Upper lobe of right lung (tissue), 1 donor: ENCODE results near the gene TPM3. TPM values are rescaled to one million over a fixed set of nuclear protein-coding genes. Genes with fewer than 3 reads are reported as not detected.
A peak's percentile ranks its signal among the peaks of the same experiment; 100 is the strongest.
"Not testable (repeated sequence)": the region's sequence is repeated elsewhere in the genome, so short reads cannot be mapped to it uniquely, and the experiment has no call there.

Source experiments
- ATAC-seq: fragments of 200-7000 bp; cut with Tn5 transposase; one replicate; pipeline ENCODE4 v1.9.1; 2020; ENCODE audit warnings: mild to moderate bottlenecking, moderate library complexity
- DNase-seq: peaks from one replicate; pipeline ENCODE4 v3.0.0-alpha.2; 2020
- H3K27ac ChIP-seq: fragments of 200-600 bp; one replicate; pipeline ENCODE4 v1.8.0; 2022
- H3K27me3 ChIP-seq: fragments of 200-600 bp; one replicate; pipeline ENCODE4 v1.8.0; 2022; ENCODE audit warnings: mild to moderate bottlenecking
- H3K36me3 ChIP-seq: fragments of 200-600 bp; one replicate; pipeline ENCODE4 v1.8.0; 2022
- H3K4me1 ChIP-seq: fragments of 200-600 bp; one replicate; pipeline ENCODE4 v1.8.0; 2022
- H3K4me3 ChIP-seq: fragments of 200-600 bp; one replicate; pipeline ENCODE4 v1.8.0; 2022; ENCODE audit warnings: mild to moderate bottlenecking
- H3K9me3 ChIP-seq: fragments of 200-600 bp; one replicate; pipeline ENCODE4 v1.8.0; 2022
- intact Hi-C: fragments of 100-400 bp; cut with DNase I; formaldehyde crosslinking; loops from one replicate; pipeline ENCODE4 v1.11.0; 2022
- total RNA-seq: library from RNA; stranded (reverse); fragmentation: NEBNext Ultra II Directional; extraction: Animal tissue kit (Norgen Biotek cat#: 25700); gene quantifications from one replicate; pipeline ENCODE4 v1.2.1, GENCODE V29; 2021
- TF ChIP-seq, protein P1 (sequence below): fragments of 200-600 bp; IDR thresholded peaks from one replicate; pipeline ENCODE4 v1.8.0; 2022; ENCODE audit warnings: antibody characterized with exemption
- donor health status: DM: no; HTN: yes; CAD: no; lungs with severe emphysema.

The TPM3 gene
- total RNA-seq, 1 donor from 2014 or later = 326 TPM

DNA sequence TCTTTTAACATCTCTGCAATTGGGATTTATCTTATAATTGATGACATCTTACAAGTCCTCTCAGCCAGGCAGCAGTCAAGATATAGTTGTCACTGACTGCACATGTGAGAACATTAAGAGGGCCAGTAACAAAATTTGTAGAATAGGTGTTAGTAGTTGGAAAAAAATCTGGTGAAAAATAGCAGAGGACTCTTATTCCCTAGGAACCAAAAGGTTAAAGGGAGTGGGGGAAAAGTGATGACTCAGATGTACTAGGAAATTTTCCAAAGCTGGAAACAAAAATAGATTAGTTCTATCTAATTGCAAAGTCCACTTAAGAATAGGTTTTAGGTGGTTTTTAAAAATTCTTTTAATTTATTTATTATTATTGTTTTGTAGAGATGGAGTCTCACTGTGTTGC lies 40.6 kb downstream of the TPM3 start:
- H3K4me1 ChIP-seq = peaks cover 25% of the 10 kb centered on the region
- no peak overlapping the region for H3K27ac ChIP-seq
- DNase-seq = no peak
- no peak overlapping the region for H3K4me3 ChIP-seq
- ATAC-seq = no peak
- H3K9me3 ChIP-seq = no peaks in the 10 kb centered on the region
- TF ChIP-seq, protein P1, sequence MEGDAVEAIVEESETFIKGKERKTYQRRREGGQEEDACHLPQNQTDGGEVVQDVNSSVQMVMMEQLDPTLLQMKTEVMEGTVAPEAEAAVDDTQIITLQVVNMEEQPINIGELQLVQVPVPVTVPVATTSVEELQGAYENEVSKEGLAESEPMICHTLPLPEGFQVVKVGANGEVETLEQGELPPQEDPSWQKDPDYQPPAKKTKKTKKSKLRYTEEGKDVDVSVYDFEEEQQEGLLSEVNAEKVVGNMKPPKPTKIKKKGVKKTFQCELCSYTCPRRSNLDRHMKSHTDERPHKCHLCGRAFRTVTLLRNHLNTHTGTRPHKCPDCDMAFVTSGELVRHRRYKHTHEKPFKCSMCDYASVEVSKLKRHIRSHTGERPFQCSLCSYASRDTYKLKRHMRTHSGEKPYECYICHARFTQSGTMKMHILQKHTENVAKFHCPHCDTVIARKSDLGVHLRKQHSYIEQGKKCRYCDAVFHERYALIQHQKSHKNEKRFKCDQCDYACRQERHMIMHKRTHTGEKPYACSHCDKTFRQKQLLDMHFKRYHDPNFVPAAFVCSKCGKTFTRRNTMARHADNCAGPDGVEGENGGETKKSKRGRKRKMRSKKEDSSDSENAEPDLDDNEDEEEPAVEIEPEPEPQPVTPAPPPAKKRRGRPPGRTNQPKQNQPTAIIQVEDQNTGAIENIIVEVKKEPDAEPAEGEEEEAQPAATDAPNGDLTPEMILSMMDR = no peak
- H3K36me3 ChIP-seq = peaks cover 9% of the 10 kb centered on the region
- no peaks in the 10 kb centered on the region for H3K27me3 ChIP-seq
- intact Hi-C loops = no loop called here

DNA sequence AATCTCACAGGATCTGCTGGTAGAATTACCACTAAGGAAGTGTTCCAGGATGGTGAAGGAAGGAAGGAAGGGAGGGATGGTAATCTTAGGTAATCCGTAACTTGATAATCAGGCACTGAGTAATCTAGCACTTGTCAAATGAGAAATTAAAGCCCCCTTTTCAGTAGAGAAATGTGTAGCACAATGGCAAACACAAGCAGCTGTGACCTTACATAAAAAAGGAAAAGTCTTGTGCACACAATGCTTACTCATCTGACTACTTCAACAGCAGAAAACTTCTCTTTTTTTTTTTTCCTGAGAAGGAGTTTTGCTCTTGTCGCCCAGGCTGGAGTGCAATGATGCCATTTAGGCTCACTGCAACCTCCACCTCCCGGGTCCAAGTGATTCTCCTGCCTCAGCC lies 43.1 kb downstream of the TPM3 start:
- ATAC-seq = peak; percentile 17
- TF ChIP-seq, protein P1 = no peak
- Histone ChIP-seq H3K4me1 (peaks cover 7% of the 10 kb centered on the region), H3K27ac (no peak overlapping the region), H3K9me3 (no peaks in the 10 kb centered on the region), H3K27me3 (no peaks in the 10 kb centered on the region), H3K4me3 (no peak overlapping the region), H3K36me3 (no peaks in the 10 kb centered on the region)
- no peak for DNase-seq
- intact Hi-C loops = no loop called here

DNA sequence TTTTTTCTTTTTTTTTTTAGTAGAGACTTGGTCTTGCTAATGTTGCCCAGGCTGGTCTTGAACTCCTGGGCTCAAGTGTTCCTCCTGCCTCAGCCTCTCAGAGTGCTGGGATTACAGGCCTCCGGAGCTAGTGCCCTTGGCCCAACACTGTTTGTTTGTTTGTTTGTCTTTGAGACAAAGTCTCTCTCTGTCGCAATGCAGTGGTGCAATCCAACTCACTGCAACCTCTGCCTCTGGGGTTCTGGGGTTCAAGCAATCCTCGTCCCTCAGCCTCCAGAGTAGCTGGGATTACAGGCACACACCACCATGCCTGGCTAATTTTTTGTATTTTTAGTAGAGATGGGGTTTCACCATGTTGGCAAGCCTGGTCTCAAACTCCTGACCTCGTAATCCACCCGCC lies 44.4 kb downstream of the TPM3 start:
- H3K4me3 ChIP-seq, ATAC-seq, DNase-seq, H3K27me3 ChIP-seq, intact Hi-C loops, H3K4me1 ChIP-seq, H3K27ac ChIP-seq, H3K9me3 ChIP-seq, H3K36me3 ChIP-seq: not testable (repeated sequence)

GRCh38 chr1:154145986-154146385 lies 45.9 kb downstream of the TPM3 start:
- Histone ChIP-seq H3K9me3 (no peaks in the 10 kb centered on the region), H3K4me1 (peaks cover 5% of the 10 kb centered on the region), H3K36me3 (no peaks in the 10 kb centered on the region), H3K27me3 (no peaks in the 10 kb centered on the region), H3K4me3 (no peak overlapping the region), H3K27ac (no peak overlapping the region)
- ATAC-seq (no peak), DNase-seq (no peak)
- TF ChIP-seq, protein P1 = peak; percentile 37
- intact Hi-C loops = no loop called here

- ATAC-seq (no peak), DNase-seq (no peak)
- H3K27ac ChIP-seq = no peak overlapping the region
- no peaks in the 10 kb centered on the region for H3K27me3 ChIP-seq
- no peaks in the 10 kb centered on the region for H3K9me3 ChIP-seq
- TF ChIP-seq, protein P1 = no peak
- no peaks in the 10 kb centered on the region for H3K36me3 ChIP-seq
- H3K4me3 ChIP-seq = no peak overlapping the region
- H3K4me1 ChIP-seq = no peaks in the 10 kb centered on the region
- intact Hi-C loops = no loop called here
These were observed 49.5 kb downstream of the TPM3 start for GRCh38 chr1:154142358-154142757.

DNA sequence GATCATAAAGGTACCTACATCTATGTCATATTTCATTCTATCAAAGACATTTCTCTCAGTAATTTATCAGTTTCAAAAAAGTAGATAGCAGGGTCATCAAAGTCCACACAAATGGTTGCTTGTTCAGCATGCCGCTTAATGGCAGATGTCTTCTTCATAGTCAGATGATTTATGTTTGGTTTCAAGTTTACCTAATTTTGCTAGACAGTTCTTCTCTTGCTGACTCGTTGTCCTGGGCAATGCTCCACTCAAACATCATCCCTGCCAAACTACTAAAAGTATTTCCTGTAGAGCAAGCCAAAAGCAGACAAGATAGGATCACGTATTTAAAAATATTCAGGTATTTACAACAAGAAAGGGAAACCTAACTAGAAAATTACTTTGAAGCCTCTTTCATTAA lies 50.7 kb downstream of the TPM3 start:
- TF ChIP-seq, protein P1 = no peak
- ATAC-seq (no peak), DNase-seq (no peak)
- H3K36me3 ChIP-seq = no peaks in the 10 kb centered on the region
- H3K9me3 ChIP-seq = no peaks in the 10 kb centered on the region
- no peaks in the 10 kb centered on the region for H3K4me1 ChIP-seq
- H3K4me3 ChIP-seq = no peak overlapping the region
- intact Hi-C loops = no loop called here
- no peak overlapping the region for H3K27ac ChIP-seq
- H3K27me3 ChIP-seq = no peaks in the 10 kb centered on the region
